GM18526 (cell line): Measurements from ENCODE around the gene PCDHGC3.

Source experiments
- POLR2A ChIP-seq: IDR thresholded peaks from 3 replicates; pipeline ENCODE4 v1.6.1; 2011; ENCODE audit not compliant: insufficient read length; ENCODE audit errors: extremely low read depth

The PCDHGC3 gene

GRCh38 chr5:141479776-141480175 is 4.0 kb downstream of the PCDHGC3 start:
- no peak for TF ChIP-seq POLR2A

- TF ChIP-seq POLR2A: no peak
Observed at GRCh38 chr5:141483902-141484301, 8.1 kb downstream of the PCDHGC3 start.

- no peak for TF ChIP-seq POLR2A
Observed at GRCh38 chr5:141484310-141484640, 8.5 kb downstream of the PCDHGC3 start.

GRCh38 chr5:141484641-141485311 is 9.0 kb downstream of the PCDHGC3 start, which contains the start of gene PCDHGC4:
Gene PCDHGC4, plus strand, starts transcription at chr5:141485030. Its CDS starts 144 bp downstream, at chr5:141485174.
- TF ChIP-seq POLR2A: no peak

- TF ChIP-seq POLR2A: no peak
Observed at GRCh38 chr5:141485321-141486055, 9.7 kb downstream of the PCDHGC3 start.

GRCh38 chr5:141486091-141486490 is 10.3 kb downstream of the PCDHGC3 start:
- no peak for TF ChIP-seq POLR2A

- TF ChIP-seq POLR2A: no peak
Observed at GRCh38 chr5:141487131-141487530, 11.4 kb downstream of the PCDHGC3 start.

GRCh38 chr5:141488591-141489561 is 13.1 kb downstream of the PCDHGC3 start, which contains the start of gene PCDHGC5:
Gene PCDHGC5, plus strand, starts transcription at chr5:141489081. Its CDS starts 160 bp downstream, at chr5:141489241.
- no peak for TF ChIP-seq POLR2A

GRCh38 chr5:141489841-141490240 is 14.1 kb downstream of the PCDHGC3 start:
- no peak for TF ChIP-seq POLR2A

GRCh38 chr5:141490271-141490670 is 14.5 kb downstream of the PCDHGC3 start:
- no peak for TF ChIP-seq POLR2A

- no peak for TF ChIP-seq POLR2A
Observed at GRCh38 chr5:141490771-141491170, 15.0 kb downstream of the PCDHGC3 start.

- TF ChIP-seq POLR2A: no peak
Observed at GRCh38 chr5:141491323-141492167, 15.8 kb downstream of the PCDHGC3 start.

- no peak for TF ChIP-seq POLR2A
Observed at GRCh38 chr5:141492168-141492885, 16.6 kb downstream of the PCDHGC3 start.
